OCI-LY1 (cell line): ENCODE results near the gene BMP6.

Experiments
- EZH2 ChIP-seq: fragments of 200-600 bp; sonication (generic), shearing (Covaris generic); IDR thresholded peaks from 2 replicates; pipeline ENCODE4 v1.8.0; 2017; ENCODE audit warnings: borderline replicate concordance, mixed run types, mild to moderate bottlenecking, antibody characterized with exemption, low read length, moderate library complexity, mixed read lengths
- TF ChIP-seq, protein P1 (sequence below): fragments of 200-600 bp; sonication (generic), shearing (Covaris generic); IDR thresholded peaks from 2 replicates; pipeline ENCODE4 v1.5.1; 2017; ENCODE audit warnings: mild to moderate bottlenecking, antibody characterized with exemption, low read length, moderate library complexity, mixed read lengths

GRCh38 chr6:7720346-7720745 is 5.6 kb upstream of the BMP6 start:
- TF ChIP-seq, protein P1, sequence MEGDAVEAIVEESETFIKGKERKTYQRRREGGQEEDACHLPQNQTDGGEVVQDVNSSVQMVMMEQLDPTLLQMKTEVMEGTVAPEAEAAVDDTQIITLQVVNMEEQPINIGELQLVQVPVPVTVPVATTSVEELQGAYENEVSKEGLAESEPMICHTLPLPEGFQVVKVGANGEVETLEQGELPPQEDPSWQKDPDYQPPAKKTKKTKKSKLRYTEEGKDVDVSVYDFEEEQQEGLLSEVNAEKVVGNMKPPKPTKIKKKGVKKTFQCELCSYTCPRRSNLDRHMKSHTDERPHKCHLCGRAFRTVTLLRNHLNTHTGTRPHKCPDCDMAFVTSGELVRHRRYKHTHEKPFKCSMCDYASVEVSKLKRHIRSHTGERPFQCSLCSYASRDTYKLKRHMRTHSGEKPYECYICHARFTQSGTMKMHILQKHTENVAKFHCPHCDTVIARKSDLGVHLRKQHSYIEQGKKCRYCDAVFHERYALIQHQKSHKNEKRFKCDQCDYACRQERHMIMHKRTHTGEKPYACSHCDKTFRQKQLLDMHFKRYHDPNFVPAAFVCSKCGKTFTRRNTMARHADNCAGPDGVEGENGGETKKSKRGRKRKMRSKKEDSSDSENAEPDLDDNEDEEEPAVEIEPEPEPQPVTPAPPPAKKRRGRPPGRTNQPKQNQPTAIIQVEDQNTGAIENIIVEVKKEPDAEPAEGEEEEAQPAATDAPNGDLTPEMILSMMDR = no peak
- no peak for TF ChIP-seq EZH2
